Brain microvascular endothelial cell (primary cell): ENCODE data around the gene PLXNA3.

Experiments
- DNase-seq: peaks from one replicate; pipeline ENCODE4 v3.0.0-alpha.2; 2020
- H3K27ac ChIP-seq: fragments of 250-450 bp; sonication (Bioruptor Pico); 2 replicates; pipeline ENCODE4 v1.5.1; 2020; ENCODE audit warnings: mild to moderate bottlenecking, moderate library complexity
- H3K27me3 ChIP-seq: fragments of 250-450 bp; sonication (Bioruptor Pico); replicated peaks from 2 replicates; pipeline ENCODE4 v1.5.1; 2020; ENCODE audit warnings: mild to moderate bottlenecking
- H3K36me3 ChIP-seq: fragments of 250-450 bp; sonication (Bioruptor Pico); replicated peaks from 2 replicates; pipeline ENCODE4 v1.5.1; 2020; ENCODE audit warnings: mild to moderate bottlenecking
- H3K4me3 ChIP-seq: 2 replicates; pipeline ENCODE4 v1.5.1; 2011; ENCODE audit warnings: low read depth, mild to moderate bottlenecking, control low read depth, low read length, moderate library complexity
- in situ Hi-C: cut with HindIII; loops from 2 replicates; pipeline ENCODE4 v1.10.0; 2017; ENCODE audit warnings: low sequenced_read_pairs, low pct_ligation_motif_present
- TF ChIP-seq, protein P1 (sequence below): IDR thresholded peaks from 2 replicates; pipeline ENCODE4 v1.5.1; 2011; ENCODE audit warnings: low read depth, mild to moderate bottlenecking, moderate library complexity, low read length, control low read depth, inconsistent platforms; ENCODE audit errors: missing control alignments

PLXNA3 gene

DNA sequence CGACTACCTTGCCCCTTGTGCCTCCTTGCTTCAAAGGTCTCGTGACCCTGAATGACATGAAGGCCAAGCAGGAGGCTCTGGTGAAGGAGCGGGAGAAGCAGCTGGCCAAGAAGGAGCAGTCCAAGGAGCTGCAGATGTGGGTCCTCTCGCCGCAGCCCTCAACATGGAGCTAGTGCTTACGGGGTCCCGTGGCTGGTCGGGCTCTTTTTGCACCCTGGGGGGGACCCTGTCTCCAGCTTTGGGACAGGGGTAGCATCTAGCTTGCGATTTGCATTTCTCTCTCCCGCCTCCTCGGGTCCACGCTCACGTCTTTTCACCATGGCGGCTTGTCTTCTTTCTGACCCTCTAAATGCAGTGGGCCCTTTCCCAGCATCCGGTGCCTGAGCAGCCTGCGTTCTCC lies 12.3 kb upstream of the PLXNA3 start:
- Histone ChIP-seq H3K27me3 (no peaks in the 10 kb centered on the region), H3K27ac (no peak overlapping the region), H3K36me3 (peaks cover 18% of the 10 kb centered on the region), H3K4me3 (no peak overlapping the region)
- in situ Hi-C loops: no loop called here
- TF ChIP-seq, protein P1, sequence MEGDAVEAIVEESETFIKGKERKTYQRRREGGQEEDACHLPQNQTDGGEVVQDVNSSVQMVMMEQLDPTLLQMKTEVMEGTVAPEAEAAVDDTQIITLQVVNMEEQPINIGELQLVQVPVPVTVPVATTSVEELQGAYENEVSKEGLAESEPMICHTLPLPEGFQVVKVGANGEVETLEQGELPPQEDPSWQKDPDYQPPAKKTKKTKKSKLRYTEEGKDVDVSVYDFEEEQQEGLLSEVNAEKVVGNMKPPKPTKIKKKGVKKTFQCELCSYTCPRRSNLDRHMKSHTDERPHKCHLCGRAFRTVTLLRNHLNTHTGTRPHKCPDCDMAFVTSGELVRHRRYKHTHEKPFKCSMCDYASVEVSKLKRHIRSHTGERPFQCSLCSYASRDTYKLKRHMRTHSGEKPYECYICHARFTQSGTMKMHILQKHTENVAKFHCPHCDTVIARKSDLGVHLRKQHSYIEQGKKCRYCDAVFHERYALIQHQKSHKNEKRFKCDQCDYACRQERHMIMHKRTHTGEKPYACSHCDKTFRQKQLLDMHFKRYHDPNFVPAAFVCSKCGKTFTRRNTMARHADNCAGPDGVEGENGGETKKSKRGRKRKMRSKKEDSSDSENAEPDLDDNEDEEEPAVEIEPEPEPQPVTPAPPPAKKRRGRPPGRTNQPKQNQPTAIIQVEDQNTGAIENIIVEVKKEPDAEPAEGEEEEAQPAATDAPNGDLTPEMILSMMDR: no peak
- DNase-seq: no peak

DNA sequence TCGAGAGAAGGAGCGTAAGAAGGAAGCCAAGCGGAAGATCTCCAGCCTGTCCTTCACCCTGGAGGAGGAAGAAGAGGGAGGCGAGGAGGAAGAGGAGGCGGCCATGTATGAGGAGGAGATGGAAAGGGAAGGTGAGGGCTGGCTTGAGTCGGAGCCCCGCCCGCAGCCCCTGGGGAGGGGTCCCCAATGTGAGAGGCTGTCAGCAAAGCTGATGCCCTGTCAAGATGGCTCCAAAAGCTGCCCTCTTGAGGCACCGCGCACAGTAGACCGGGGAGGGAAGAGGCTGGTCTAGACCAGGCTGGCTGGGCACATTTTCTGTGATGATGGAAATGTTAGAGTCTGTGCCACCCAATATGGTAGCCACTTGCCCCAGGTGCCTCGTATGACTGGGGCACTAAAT lies 11.7 kb upstream of the PLXNA3 start:
- in situ Hi-C loops: no loop called here
- Histone ChIP-seq H3K27ac (no peak overlapping the region), H3K27me3 (no peaks in the 10 kb centered on the region), H3K4me3 (no peak overlapping the region), H3K36me3 (peaks cover 16% of the 10 kb centered on the region)
- TF ChIP-seq, protein P1: no peak
- no peak for DNase-seq

DNA sequence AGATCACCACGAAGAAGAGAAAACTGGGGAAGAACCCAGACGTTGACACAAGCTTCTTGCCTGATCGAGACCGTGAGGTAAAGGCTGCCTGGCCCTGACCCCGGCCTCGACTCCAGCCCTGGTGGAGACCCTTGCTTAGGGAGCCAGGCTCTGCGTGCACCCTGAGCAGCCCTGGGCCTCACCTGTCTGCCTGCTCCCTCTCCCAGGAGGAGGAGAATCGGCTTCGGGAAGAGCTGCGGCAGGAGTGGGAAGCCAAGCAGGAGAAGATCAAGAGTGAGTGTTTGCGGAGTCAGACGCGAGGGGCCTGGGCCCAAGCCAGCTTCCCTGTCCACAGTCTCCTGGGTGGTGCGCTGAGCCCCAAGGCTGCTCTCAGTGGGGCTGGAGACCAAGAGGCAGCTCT lies 9.6 kb upstream of the PLXNA3 start:
- H3K36me3 ChIP-seq: peaks cover 5% of the 10 kb centered on the region
- H3K27ac ChIP-seq: no peak overlapping the region
- no peak for DNase-seq
- H3K27me3 ChIP-seq: no peaks in the 10 kb centered on the region
- in situ Hi-C loops: no loop called here
- TF ChIP-seq, protein P1: no peak
- no peak overlapping the region for H3K4me3 ChIP-seq

DNA sequence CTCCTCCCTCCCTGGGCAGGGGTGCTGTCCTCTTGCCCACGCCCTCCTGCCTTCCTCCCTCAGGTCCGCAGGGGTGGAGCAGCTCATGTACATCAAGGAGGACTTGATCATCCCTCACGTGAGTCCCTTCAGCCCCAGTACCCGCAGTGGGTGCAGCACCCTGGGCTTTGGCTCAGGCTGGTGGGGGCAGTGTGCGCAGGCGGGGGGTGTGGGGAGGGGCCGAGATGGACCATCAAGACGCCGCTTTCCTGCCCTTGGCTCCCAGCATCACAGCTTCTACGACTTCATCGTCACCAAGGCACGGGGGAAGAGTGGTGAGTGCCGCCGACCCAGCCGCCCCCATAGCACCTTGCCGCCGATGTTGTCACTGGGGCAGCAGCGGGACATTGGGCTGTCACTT lies 8.5 kb upstream of the PLXNA3 start:
- H3K36me3 ChIP-seq: peaks cover 5% of the 10 kb centered on the region
- in situ Hi-C loops: no loop called here
- no peak for DNase-seq
- no peak overlapping the region for H3K4me3 ChIP-seq
- H3K27ac ChIP-seq: no peak overlapping the region
- TF ChIP-seq, protein P1: no peak
- H3K27me3 ChIP-seq: no peaks in the 10 kb centered on the region

DNA sequence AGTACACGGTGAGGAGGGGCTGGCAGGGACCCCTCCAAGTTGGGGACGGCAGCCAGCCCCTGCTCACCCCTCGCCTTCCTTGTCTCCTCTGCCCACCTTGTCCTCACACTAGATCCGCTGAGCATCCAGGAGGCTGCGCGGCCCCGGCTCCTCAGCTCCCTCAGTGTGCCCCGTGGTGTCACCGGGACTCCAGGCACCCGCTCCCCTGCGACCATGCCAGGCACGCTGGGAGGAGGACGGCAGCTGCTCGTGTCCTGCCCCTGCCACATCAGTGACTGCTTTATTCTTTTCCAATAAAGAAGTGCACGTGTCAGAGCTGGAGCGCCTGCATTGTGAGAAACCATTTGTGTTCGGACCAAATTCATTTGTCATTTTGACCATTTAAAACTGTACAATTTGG lies 7.8 kb upstream of the PLXNA3 start:
- peaks cover 5% of the 10 kb centered on the region for H3K36me3 ChIP-seq

DNA sequence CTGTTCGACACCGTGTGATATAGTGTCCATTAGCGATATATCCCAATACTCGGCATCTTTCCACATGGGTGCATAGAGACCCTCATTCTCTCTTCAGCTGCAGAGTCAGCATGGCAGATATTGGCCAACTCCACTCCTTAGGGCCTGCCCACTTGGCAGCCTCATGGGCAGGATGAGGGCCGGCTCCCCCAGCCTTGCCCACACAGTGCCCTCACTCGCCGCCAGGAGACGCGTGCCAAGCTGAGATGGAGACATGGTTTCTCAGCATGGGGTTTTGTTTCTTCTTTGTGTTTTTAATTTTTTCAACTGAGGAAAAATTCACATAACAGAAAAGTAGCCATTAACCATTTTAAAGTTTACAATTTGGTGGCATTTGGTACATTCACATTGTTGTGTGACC lies 5.3 kb upstream of the PLXNA3 start:
- in situ Hi-C loops: no loop called here
- no peaks in the 10 kb centered on the region for H3K27me3 ChIP-seq
- peaks cover 5% of the 10 kb centered on the region for H3K36me3 ChIP-seq
- H3K4me3 ChIP-seq: no peak overlapping the region
- H3K27ac ChIP-seq: no peak overlapping the region
- TF ChIP-seq, protein P1: no peak
- no peak for DNase-seq

More for the DNA sequence above, 7.8 kb upstream of the PLXNA3 start:
- in situ Hi-C loops: no loop called here
- DNase-seq: no peak
- TF ChIP-seq, protein P1: no peak
- no peak overlapping the region for H3K4me3 ChIP-seq
- H3K27ac ChIP-seq: no peak overlapping the region
- no peaks in the 10 kb centered on the region for H3K27me3 ChIP-seq
